ENCODE measurements around the gene FAM120A. TPM values are rescaled to one million over a fixed set of nuclear protein-coding genes. Genes with fewer than 3 reads are reported as not detected.

The FAM120A gene
- polyA plus RNA-seq, 4 donors = 36.2 to 85.8 (median 65.6) TPM

- FAIRE-seq (no peak), DNase-seq (no peak)
- Histone ChIP-seq H3K36me3 (ENCODE audit: control insufficient read depth in 3 of 3, insufficient read depth in 2 of 3, low read depth in 1 of 3, low read length in 3 of 3) (peaks cover 0 to 25% (median 0%) of the 10 kb centered on the region in 3 donors), H3K4me1 (ENCODE audit: control insufficient read depth in 3 of 3, insufficient read depth in 2 of 3, low read depth in 1 of 3, low read length in 2 of 3) (peaks cover 5 to 35% (median 11%) of the 10 kb centered on the region in 3 donors), H3K4me3 (ENCODE audit: low read depth in 1 of 3, low read length in 3 of 3) (no peak overlapping the region), H3K9me3 (ENCODE audit: control insufficient read depth in 2 of 2, insufficient read depth in 1 of 2, low read depth in 1 of 2, low read length in 1 of 2) (no peaks in the 10 kb centered on the region), H3K27ac (ENCODE audit: low read depth in 1 of 3, low read length in 2 of 3) (no peak overlapping the region), H3K27me3 (ENCODE audit: control insufficient read depth in 3 of 3, insufficient read depth in 3 of 3, low read length in 3 of 3) (no peaks in the 10 kb centered on the region)
- WGBS, 3 donors = 78 to 88% (median 84%) methylated on average over 5 of the region's 5 CpGs
Measured at GRCh38 chr9:93595861-93596365, 144.4 kb downstream of the FAM120A start.

GRCh38 chr9:93596399-93596798, 144.9 kb downstream of the FAM120A start:
- no peaks in the 10 kb centered on the region for H3K27me3 ChIP-seq (ENCODE audit: control insufficient read depth in 3 of 3, insufficient read depth in 3 of 3, low read length in 3 of 3)
- no peaks in the 10 kb centered on the region for H3K9me3 ChIP-seq (ENCODE audit: control insufficient read depth in 2 of 2, insufficient read depth in 1 of 2, low read depth in 1 of 2, low read length in 1 of 2)
- peaks cover 5 to 35% (median 11%) of the 10 kb centered on the region in 3 donors for H3K4me1 ChIP-seq (ENCODE audit: control insufficient read depth in 3 of 3, insufficient read depth in 2 of 3, low read depth in 1 of 3, low read length in 2 of 3)
- no peak for DNase-seq
- WGBS, 3 donors = 68 to 77% (median 75%) methylated on average over 4 of the region's 4 CpGs
- H3K4me3 ChIP-seq (ENCODE audit: low read depth in 1 of 3, low read length in 3 of 3) = no peak overlapping the region
- H3K36me3 ChIP-seq (ENCODE audit: control insufficient read depth in 3 of 3, insufficient read depth in 2 of 3, low read depth in 1 of 3, low read length in 3 of 3) = peaks cover 0 to 20% (median 0%) of the 10 kb centered on the region in 3 donors
- H3K27ac ChIP-seq (ENCODE audit: low read depth in 1 of 3, low read length in 2 of 3) = no peak overlapping the region
- no peak for FAIRE-seq

- DNase-seq (no peak), FAIRE-seq (no peak)
- 87 to 94% (median 92%) methylated on average over 6 of the region's 6 CpGs for WGBS, 3 donors
- H3K27me3 ChIP-seq (ENCODE audit: control insufficient read depth in 3 of 3, insufficient read depth in 3 of 3, low read length in 3 of 3) = no peaks in the 10 kb centered on the region
- H3K36me3 ChIP-seq (ENCODE audit: control insufficient read depth in 3 of 3, insufficient read depth in 2 of 3, low read depth in 1 of 3, low read length in 3 of 3) = peaks cover 0 to 19% (median 0%) of the 10 kb centered on the region in 3 donors
- H3K4me1 ChIP-seq (ENCODE audit: control insufficient read depth in 3 of 3, insufficient read depth in 2 of 3, low read depth in 1 of 3, low read length in 2 of 3) = peaks cover 5 to 35% (median 11%) of the 10 kb centered on the region in 3 donors
- no peaks in the 10 kb centered on the region for H3K9me3 ChIP-seq (ENCODE audit: control insufficient read depth in 2 of 2, insufficient read depth in 1 of 2, low read depth in 1 of 2, low read length in 1 of 2)
- no peak overlapping the region for H3K27ac ChIP-seq (ENCODE audit: low read depth in 1 of 3, low read length in 2 of 3)
- H3K4me3 ChIP-seq (ENCODE audit: low read depth in 1 of 3, low read length in 3 of 3) = no peak overlapping the region
Measured at GRCh38 chr9:93597142-93597706, 145.7 kb downstream of the FAM120A start.

- 82 to 85% (median 83%) methylated on average over 15 of the region's 15 CpGs for WGBS, 3 donors
Measured at GRCh38 chr9:93597871-93598646, 146.6 kb downstream of the FAM120A start.

GRCh38 chr9:93598647-93599241, 147.3 kb downstream of the FAM120A start:
- no peak overlapping the region for H3K4me3 ChIP-seq (ENCODE audit: low read depth in 1 of 3, low read length in 3 of 3)
- peaks cover 0 to 26% (median 0%) of the 10 kb centered on the region in 3 donors for H3K36me3 ChIP-seq (ENCODE audit: control insufficient read depth in 3 of 3, insufficient read depth in 2 of 3, low read depth in 1 of 3, low read length in 3 of 3)
- peak in 1 of 2 donors; percentile 72 for DNase-seq
- H3K27ac ChIP-seq (ENCODE audit: low read depth in 1 of 3, low read length in 2 of 3) = peak overlapping the region in 1 of 3 donors; percentile 12
- FAIRE-seq = no peak
- no peaks in the 10 kb centered on the region for H3K27me3 ChIP-seq (ENCODE audit: control insufficient read depth in 3 of 3, insufficient read depth in 3 of 3, low read length in 3 of 3)
- H3K4me1 ChIP-seq (ENCODE audit: control insufficient read depth in 3 of 3, insufficient read depth in 2 of 3, low read depth in 1 of 3, low read length in 2 of 3) = peaks cover 5 to 29% (median 9%) of the 10 kb centered on the region in 3 donors
- WGBS, 3 donors = 44 to 53% (median 45%) methylated on average over 11 of the region's 11 CpGs
- H3K9me3 ChIP-seq (ENCODE audit: control insufficient read depth in 2 of 2, insufficient read depth in 1 of 2, low read depth in 1 of 2, low read length in 1 of 2) = no peaks in the 10 kb centered on the region

More at GRCh38 chr9:93597871-93598646, 146.6 kb downstream of the FAM120A start:
- H3K27me3 ChIP-seq (ENCODE audit: control insufficient read depth in 3 of 3, insufficient read depth in 3 of 3, low read length in 3 of 3) = no peaks in the 10 kb centered on the region
- FAIRE-seq (no peak), DNase-seq (no peak)
- peaks cover 0 to 19% (median 0%) of the 10 kb centered on the region in 3 donors for H3K36me3 ChIP-seq (ENCODE audit: control insufficient read depth in 3 of 3, insufficient read depth in 2 of 3, low read depth in 1 of 3, low read length in 3 of 3)
- H3K27ac ChIP-seq (ENCODE audit: low read depth in 1 of 3, low read length in 2 of 3) = peak overlapping the region in 1 of 3 donors; percentile 12
- H3K4me3 ChIP-seq (ENCODE audit: low read depth in 1 of 3, low read length in 3 of 3) = no peak overlapping the region
- peaks cover 5 to 29% (median 9%) of the 10 kb centered on the region in 3 donors for H3K4me1 ChIP-seq (ENCODE audit: control insufficient read depth in 3 of 3, insufficient read depth in 2 of 3, low read depth in 1 of 3, low read length in 2 of 3)
- no peaks in the 10 kb centered on the region for H3K9me3 ChIP-seq (ENCODE audit: control insufficient read depth in 2 of 2, insufficient read depth in 1 of 2, low read depth in 1 of 2, low read length in 1 of 2)

GRCh38 chr9:93599571-93600403, 148.3 kb downstream of the FAM120A start:
- Histone ChIP-seq H3K27ac (ENCODE audit: low read depth in 1 of 3, low read length in 2 of 3) (no peak overlapping the region), H3K9me3 (ENCODE audit: control insufficient read depth in 2 of 2, insufficient read depth in 1 of 2, low read depth in 1 of 2, low read length in 1 of 2) (no peaks in the 10 kb centered on the region), H3K4me3 (ENCODE audit: low read depth in 1 of 3, low read length in 3 of 3) (no peak overlapping the region), H3K4me1 (ENCODE audit: control insufficient read depth in 3 of 3, insufficient read depth in 2 of 3, low read depth in 1 of 3, low read length in 2 of 3) (peaks cover 0 to 22% (median 5%) of the 10 kb centered on the region in 3 donors), H3K27me3 (ENCODE audit: control insufficient read depth in 3 of 3, insufficient read depth in 3 of 3, low read length in 3 of 3) (no peaks in the 10 kb centered on the region), H3K36me3 (ENCODE audit: control insufficient read depth in 3 of 3, insufficient read depth in 2 of 3, low read depth in 1 of 3, low read length in 3 of 3) (peaks cover 0 to 23% (median 0%) of the 10 kb centered on the region in 3 donors)
- WGBS, 3 donors = 67 to 71% (median 68%) methylated on average over 17 of the region's 17 CpGs
- FAIRE-seq = no peak
- peak in 1 of 2 donors; percentile 24 for DNase-seq

GRCh38 chr9:93600504-93600903, 149.0 kb downstream of the FAM120A start:
- Histone ChIP-seq H3K4me3 (ENCODE audit: low read depth in 1 of 3, low read length in 3 of 3) (no peak overlapping the region), H3K27ac (ENCODE audit: low read depth in 1 of 3, low read length in 2 of 3) (no peak overlapping the region), H3K27me3 (ENCODE audit: control insufficient read depth in 3 of 3, insufficient read depth in 3 of 3, low read length in 3 of 3) (no peaks in the 10 kb centered on the region), H3K36me3 (ENCODE audit: control insufficient read depth in 3 of 3, insufficient read depth in 2 of 3, low read depth in 1 of 3, low read length in 3 of 3) (peaks cover 0 to 22% (median 0%) of the 10 kb centered on the region in 3 donors), H3K4me1 (ENCODE audit: control insufficient read depth in 3 of 3, insufficient read depth in 2 of 3, low read depth in 1 of 3, low read length in 2 of 3) (peaks cover 0 to 22% (median 5%) of the 10 kb centered on the region in 3 donors), H3K9me3 (ENCODE audit: control insufficient read depth in 2 of 2, insufficient read depth in 1 of 2, low read depth in 1 of 2, low read length in 1 of 2) (no peaks in the 10 kb centered on the region)
- DNase-seq (peak; percentile 43 to 75), FAIRE-seq (no peak)
- 15 to 26% (median 15%) methylated on average over 3 of the region's 3 CpGs for WGBS, 3 donors

Measured in small intestine (tissue), 7 donors.